GM21367 (cell line): Measurements from ENCODE around the gene SNED1.

Source experiments
- ATAC-seq: cut with Tn5 transposase; IDR thresholded peaks from one replicate; pipeline ENCODE4 v1.9.1; 2021; ENCODE audit not compliant: unreplicated experiment

The SNED1 gene

GRCh38 chr2:241066171-241066892, 67.9 kb downstream of the SNED1 start:
- no peak for ATAC-seq

DNA sequence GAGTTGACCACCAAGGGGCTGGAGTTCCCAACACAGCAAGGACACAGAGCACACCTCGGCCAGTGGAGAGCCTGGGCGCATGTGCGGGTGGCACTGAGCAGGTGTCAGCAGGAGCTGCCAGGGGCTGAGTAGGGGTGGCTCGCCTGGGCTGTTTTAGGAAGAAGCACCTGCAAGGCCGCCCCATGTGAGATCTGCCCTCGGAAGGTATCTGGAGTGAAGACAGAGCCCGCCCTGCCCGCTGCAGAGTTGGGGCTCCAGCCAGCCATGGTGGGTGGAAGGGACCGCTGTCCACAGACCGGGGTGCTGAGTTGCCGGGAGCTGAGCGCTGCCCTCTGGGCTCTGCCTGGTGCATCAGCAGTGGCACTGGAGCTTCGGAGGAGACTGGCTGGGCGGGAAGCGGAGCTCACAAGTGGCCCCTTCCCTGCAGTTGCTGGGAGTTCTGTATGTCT, 68.5 kb downstream of the SNED1 start:
- no peak for ATAC-seq

DNA sequence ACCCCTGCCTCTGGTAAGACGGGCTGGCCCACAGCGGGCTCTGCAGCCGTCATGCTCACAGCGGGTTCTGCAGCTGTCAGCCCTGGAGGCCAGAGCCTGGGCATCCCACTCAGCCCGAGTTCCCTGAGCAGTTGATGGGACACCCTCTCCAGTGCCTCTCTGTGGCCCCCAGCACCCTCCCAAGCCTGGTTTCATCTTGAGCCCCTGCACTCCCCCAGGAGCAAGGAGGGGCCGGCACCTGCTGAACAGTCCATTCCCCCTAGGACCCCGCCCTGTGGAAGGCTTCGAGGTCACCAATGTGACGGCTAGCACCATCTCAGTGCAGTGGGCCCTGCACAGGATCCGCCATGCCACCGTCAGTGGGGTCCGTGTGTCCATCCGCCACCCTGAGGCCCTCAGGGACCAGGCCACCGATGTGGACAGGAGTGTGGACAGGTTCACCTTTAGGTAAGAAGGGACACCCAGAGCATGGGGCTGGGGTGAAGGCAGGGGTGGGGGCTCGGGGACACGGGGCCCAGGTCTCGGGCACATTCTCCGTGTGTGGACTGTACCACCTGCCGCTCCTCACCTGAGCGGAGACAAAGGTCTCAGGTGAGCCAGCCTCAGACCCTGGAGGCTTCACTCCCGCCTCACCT, 69.2 kb downstream of the SNED1 start:
- ATAC-seq: no peak

GRCh38 chr2:241068136-241068941, 69.9 kb downstream of the SNED1 start:
- ATAC-seq: no peak

DNA sequence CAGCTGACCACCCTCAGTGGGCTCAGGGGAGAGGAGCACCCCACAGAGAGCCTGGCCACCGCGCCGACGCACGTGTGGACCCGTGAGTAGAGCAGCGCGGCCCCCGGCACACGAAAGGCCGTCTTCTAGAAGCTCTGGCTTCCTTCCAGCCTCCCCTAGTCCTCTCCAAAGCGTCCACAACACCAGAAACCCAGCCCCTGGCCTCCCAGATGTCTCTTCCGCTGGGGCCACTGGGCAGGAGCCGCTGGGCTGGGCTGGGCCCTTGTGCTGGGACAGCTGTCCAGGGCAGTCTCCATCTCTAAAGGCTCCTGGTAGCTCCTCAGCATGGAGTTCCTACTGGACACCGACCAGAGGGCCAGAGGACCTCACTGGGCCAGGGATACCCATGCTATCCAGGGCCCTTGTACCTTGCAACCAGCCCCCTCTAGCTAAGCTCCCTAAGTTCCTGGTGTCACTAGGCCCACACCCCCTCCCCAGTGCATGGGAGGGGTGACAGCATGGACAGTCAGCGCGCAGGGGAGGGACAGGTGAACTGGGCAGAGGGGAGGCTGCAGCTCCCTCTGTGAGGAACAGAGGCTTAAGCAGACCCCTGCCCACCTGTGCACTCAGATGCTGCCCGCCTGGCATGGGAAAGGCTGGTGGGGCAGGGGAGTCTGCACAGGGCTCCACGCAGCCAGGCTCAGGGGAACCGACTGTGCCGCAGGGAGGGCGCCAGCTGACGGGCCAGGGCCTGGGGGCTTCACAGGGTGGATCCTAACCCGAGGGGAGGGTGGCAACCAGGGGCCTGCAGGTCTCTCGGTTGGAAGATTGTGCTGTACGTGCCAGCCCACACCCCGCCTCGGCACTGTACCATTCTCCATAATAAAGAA, 70.8 kb downstream of the SNED1 start:
- no peak for ATAC-seq

DNA sequence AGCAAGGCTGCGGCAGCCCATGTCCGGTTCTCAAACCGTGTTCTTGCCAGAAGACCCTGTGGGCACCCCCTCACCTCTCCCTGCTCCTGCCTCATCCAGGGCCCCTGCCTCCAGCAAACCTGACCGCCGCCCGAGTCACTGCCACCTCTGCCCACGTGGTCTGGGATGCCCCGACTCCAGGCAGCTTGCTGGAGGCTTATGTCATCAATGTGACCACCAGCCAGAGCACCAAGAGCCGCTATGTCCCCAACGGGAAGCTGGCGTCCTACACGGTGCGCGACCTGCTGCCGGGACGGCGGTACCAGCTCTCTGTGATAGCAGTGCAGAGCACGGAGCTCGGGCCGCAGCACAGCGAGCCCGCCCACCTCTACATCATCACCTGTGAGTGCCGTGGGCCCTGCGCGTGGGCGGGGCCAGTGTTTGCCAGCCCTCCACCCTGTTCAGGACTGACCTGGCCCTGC, 71.4 kb downstream of the SNED1 start:
- no peak for ATAC-seq

GRCh38 chr2:241070361-241070760, 71.9 kb downstream of the SNED1 start:
- no peak for ATAC-seq

DNA sequence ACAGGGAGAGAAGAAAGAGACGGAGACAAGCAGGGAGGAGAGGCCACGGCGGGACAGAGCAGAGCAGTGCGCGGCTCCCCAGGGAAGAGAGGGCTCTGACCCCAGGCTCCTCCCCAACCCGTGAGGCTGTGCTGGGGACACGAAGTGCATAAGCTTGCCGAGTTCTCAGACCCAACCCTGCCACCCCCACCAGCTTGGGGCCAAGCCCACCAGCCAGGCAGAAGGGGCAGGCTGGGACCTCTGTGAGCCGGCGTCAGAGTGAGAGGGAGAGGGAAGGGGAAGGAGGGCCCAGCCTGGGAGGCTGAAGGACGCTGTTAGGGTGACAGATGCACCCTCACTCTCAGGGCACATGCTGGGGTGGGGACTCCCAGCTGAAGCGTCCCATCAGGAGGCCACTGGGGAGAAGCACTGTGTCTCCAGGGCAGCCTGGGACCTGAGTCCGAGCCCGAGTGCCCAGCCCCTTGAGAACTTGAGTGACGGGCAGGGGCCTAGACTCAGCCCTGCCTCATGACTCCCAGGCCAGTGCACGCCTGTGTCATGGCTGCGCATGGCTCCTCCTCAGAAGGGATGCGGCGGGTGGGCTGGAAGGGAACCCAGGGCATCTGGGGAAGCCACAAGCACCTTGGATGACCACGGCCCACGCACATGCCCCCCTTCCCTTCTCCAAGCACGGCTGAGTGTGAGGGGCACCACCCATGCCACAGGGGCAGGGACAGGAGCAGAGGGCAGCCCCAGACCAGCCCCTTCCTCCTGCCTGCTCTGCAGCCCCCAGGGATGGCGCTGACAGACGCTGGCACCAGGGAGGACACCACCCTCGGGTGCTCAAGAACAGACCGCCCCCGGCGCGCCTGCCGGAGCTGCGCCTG, 72.6 kb downstream of the SNED1 start:
- no peak for ATAC-seq

GRCh38 chr2:241071677-241072111, 73.3 kb downstream of the SNED1 start:
- no peak for ATAC-seq

- no peak for ATAC-seq
These were observed 73.7 kb downstream of the SNED1 start for GRCh38 chr2:241072151-241072550.

DNA sequence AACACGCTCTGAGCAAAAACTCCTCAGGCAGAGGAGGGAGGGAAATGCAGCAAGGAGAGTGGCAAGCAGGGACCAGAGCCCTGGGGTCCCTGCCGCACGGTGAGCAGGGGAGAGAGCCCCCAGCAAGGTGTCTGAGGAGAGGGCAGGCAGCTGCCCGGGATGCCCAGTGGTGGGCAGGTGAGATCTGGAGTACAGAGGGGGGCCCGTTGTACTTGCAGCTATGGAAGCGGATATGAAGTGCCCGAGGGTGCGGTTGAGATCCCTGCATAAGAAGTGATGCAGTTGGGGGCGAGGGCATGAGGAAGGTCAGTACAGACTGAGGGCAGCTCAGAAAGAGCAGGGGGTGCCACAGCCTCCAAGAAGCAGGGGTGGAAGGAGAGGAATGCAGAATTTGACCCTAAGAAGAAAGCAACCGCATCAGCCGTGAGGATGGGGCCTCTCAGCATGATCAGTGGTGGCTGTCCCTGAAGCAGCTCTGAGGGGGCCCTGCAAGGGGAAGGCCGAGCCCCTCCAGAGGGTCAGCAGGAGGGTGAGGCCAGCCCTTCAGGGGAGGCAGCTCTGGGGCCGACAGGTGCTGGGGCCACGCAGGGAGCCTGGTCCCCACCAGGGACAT, 74.2 kb downstream of the SNED1 start:
- ATAC-seq: no peak

GRCh38 chr2:241073166-241074064, 75.0 kb downstream of the SNED1 start:
- ATAC-seq: no peak

DNA sequence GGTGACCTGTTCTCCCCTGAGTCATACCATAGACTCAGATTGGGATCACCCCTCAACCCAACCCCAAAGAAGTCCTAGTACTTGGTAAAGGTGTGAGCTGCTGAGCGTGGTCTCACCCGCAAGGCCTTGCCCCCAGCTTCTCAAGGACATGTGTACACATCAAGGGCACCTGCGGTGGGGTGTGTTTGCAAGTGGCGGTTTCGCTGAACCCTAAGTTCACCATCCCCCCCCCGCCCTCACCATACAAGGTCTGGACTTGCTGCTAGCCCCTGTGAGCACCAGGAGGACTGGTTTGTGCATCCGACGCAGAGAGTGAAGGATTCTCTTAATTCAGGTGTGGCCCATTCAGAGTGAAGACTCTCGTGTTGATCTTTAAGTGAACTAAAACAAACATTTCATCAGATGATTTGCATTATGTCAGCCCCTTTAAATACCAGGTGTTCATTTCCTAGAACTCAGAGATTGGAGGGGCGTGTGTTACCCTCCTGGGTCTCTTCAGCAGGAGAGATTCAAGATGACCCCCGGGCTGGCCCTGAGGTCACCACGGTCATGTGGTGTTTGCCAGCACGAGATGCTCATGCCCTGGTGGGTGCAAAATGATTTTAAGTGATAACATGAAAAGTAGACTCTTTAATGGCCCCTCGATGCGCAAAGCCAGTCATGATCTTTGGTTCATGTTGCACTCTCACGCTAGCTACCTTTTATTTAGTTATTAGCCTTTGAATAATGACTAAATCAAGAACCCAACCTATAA, 75.8 kb downstream of the SNED1 start:
- no peak for ATAC-seq

- ATAC-seq: no peak
These were observed 76.6 kb downstream of the SNED1 start for GRCh38 chr2:241074901-241075540.

- no peak for ATAC-seq
These were observed 82.2 kb downstream of the SNED1 start for GRCh38 chr2:241080405-241081189.

- no peak for ATAC-seq
These were observed 82.8 kb downstream of the SNED1 start for GRCh38 chr2:241081190-241081642.
